ENCODE results near the gene ZNF804A. TPM values are rescaled to one million over a fixed set of nuclear protein-coding genes. Genes with fewer than 3 reads are reported as not detected.
A peak's percentile ranks its signal among the peaks of the same experiment; 100 is the strongest.

The ZNF804A gene
- total RNA-seq: not detected
- not detected for polyA plus RNA-seq
- total RNA-seq: 0 to 0.09 (median 0) reads per million in 6 experiments

DNA sequence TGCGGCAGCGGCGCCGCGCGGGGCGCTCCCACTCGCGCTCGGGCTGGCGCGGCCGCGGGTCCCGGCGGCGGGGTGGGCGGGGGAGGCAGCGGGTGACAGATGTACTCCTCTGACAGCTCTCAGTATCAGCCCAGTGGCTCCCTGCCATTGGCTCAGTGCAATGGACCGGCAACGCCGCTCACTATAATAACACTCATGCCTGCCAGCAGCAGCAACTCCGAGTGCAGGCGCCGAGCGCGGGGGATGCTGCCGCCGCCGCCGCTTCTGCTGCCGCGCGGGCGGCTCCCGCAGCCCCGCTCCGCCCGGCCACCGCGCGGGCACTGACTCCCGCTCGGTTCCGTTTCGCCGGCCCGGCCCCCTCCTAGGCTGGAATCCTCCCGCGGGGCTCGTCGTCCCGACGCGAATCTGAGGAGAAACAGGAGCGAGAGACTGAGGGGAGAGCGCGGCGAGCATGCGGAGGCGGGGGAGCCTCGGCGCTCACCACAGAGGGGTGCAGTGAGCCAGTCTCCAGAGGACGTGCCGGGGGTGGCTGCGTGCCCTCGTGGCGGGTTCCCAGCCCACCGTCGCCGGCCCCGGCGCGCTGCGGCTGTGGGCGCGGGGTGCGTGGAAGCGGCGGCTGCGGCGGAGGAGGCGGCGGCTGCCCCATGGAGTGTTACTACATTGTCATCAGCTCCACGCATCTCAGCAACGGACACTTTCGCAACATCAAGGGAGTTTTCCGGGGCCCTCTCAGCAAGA, at the start of gene ZNF804A:
Gene ZNF804A, plus strand, starts transcription at position 214 of the 738 bp plus-strand sequence. Its CDS starts 431 bp downstream, at position 645.
- peaks cover 0 to 9% (median 0%) of the 10 kb centered on the region in 9 donors for H3K9me3 Mint-ChIP-seq
- POLR2A ChIA-PET: no interaction called here
- DNase-seq (peak in 1 of 10 donors; percentile 58), ATAC-seq (peak; percentile 53 to 63)
- H3K27ac Mint-ChIP-seq: peak within 1 kb of the TSS in 1 of 10 donors; percentile 5
- peaks cover 4 to 24% (median 16%) of the 10 kb centered on the region in 4 donors for H3K4me1 Mint-ChIP-seq
- H3K27me3 Mint-ChIP-seq: peaks cover 25 to 57% (median 33%) of the 10 kb centered on the region in 5 donors
- peak within 1 kb of the TSS; percentile 25 to 79 (median 63) for H3K4me3 Mint-ChIP-seq
- H3K36me3 Mint-ChIP-seq: peaks cover 0 to 9% (median 3%) of the 10 kb centered on the region in 3 donors

- POLR2A ChIA-PET: no interaction called here
- Mint-ChIP-seq H3K36me3 (no peaks in the 10 kb centered on the region), H3K27ac (no peak overlapping the region), H3K9me3 (peaks cover 0 to 4% (median 0%) of the 10 kb centered on the region in 9 donors), H3K27me3 (no peaks in the 10 kb centered on the region), H3K4me3 (no peak overlapping the region), H3K4me1 (no peaks in the 10 kb centered on the region)
- ATAC-seq: no peak
- no peak for DNase-seq
These were observed 49.2 kb upstream of the ZNF804A start for GRCh38 chr2:184549153-184549552.

GRCh38 chr2:184551626-184552025, 46.7 kb upstream of the ZNF804A start:
- Mint-ChIP-seq H3K4me3 (no peak overlapping the region), H3K27ac (no peak overlapping the region), H3K27me3 (no peaks in the 10 kb centered on the region), H3K36me3 (no peaks in the 10 kb centered on the region), H3K9me3 (peaks cover 0 to 6% (median 0%) of the 10 kb centered on the region in 9 donors), H3K4me1 (no peaks in the 10 kb centered on the region)
- POLR2A ChIA-PET: no interaction called here
- ATAC-seq (no peak), DNase-seq (no peak)

DNA sequence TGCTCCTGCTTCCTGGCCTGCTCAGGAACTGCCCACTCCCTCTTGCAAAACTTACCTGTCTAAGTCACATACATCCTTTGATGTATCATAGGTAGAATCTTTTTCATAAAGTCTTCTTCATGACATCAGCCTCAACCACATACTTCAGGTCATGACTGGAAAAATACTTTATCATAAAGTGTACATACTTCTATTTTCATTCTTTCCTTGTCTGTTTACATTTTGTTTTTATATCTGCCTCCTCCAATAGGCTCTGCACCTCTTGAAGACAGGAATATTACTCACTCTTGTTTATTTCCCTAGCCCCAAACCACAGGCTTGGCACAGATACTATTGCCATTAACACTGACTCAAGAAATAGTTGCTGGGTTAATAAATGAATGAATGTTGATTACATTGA, 43.6 kb upstream of the ZNF804A start:
- Mint-ChIP-seq H3K4me3 (no peak overlapping the region), H3K27me3 (no peaks in the 10 kb centered on the region), H3K27ac (no peak overlapping the region), H3K9me3 (peaks cover 0 to 12% (median 0%) of the 10 kb centered on the region in 9 donors), H3K36me3 (no peaks in the 10 kb centered on the region), H3K4me1 (no peaks in the 10 kb centered on the region)
- no peak for ATAC-seq
- DNase-seq: no peak
- POLR2A ChIA-PET: no interaction called here

GRCh38 chr2:184555352-184555751, 43.0 kb upstream of the ZNF804A start:
- Mint-ChIP-seq H3K4me3 (no peak overlapping the region), H3K27ac (no peak overlapping the region), H3K27me3 (no peaks in the 10 kb centered on the region), H3K9me3 (peaks cover 0 to 12% (median 0%) of the 10 kb centered on the region in 9 donors), H3K36me3 (no peaks in the 10 kb centered on the region), H3K4me1 (no peaks in the 10 kb centered on the region)
- DNase-seq: no peak
- ATAC-seq: no peak
- POLR2A ChIA-PET: no interaction called here

DNA sequence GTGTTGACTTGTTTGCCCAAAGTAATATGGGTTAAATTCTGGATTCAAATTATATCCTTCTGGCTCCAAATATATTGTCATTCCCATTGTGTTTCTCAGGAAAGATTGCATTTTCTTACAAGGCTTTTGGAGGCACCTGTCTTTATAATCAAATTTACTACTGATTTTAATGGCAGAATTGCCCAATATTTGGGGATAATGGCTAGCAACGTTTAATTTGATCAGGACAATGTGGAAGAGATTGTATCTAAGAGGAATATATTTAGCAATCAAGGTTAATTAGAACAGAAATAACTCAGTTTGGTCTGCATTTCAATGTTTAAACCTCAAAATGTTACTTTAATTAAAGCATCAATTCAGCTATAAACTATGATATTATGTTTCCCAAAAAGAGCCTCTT, 41.7 kb upstream of the ZNF804A start:
- DNase-seq: no peak
- ATAC-seq: no peak
- H3K4me1 Mint-ChIP-seq: no peaks in the 10 kb centered on the region
- no peaks in the 10 kb centered on the region for H3K27me3 Mint-ChIP-seq
- H3K9me3 Mint-ChIP-seq: peaks cover 0 to 12% (median 3%) of the 10 kb centered on the region in 9 donors
- no peaks in the 10 kb centered on the region for H3K36me3 Mint-ChIP-seq
- no peak overlapping the region for H3K4me3 Mint-ChIP-seq
- no peak overlapping the region for H3K27ac Mint-ChIP-seq
- POLR2A ChIA-PET: no interaction called here

DNA sequence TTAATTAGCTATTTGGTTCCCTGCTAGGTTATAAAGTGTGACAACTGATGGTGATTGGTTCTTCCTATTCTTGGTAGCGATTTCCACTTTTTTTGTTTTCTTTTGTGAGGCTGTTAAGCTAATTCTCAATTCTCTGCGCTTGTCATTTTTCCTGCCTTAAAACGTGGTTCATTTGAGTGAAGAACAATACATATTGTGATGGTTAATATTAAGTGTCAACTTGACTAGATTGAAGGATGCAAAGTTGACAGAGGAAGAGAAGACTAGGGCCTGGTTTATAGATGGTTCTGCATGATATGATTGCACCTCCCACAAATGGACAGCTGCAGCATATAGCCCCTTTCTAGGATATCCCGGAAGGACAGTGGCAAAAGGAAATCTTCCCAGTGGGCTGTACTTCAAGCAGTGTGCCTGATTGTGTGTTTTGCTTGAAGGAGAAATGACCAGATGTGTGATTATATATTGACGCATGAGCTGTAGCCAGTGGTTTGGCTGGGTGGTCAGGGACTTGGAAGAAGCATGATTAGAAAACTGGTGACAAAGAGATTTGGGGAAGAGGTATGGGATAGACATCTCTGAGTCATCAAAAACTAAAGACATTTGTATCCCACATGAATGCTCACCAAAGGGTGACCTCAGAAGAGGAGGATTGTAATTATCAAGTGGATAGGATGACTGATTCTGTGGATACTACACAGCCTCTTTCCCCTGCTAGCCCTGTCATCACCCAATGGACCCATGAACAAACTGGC, 39.4 kb upstream of the ZNF804A start:
- no peak overlapping the region for H3K4me3 Mint-ChIP-seq
- POLR2A ChIA-PET: no interaction called here
- no peaks in the 10 kb centered on the region for H3K36me3 Mint-ChIP-seq
- H3K9me3 Mint-ChIP-seq: peaks cover 0 to 12% (median 6%) of the 10 kb centered on the region in 9 donors
- no peaks in the 10 kb centered on the region for H3K4me1 Mint-ChIP-seq
- ATAC-seq: no peak
- no peaks in the 10 kb centered on the region for H3K27me3 Mint-ChIP-seq
- no peak for DNase-seq
- no peak overlapping the region for H3K27ac Mint-ChIP-seq

- Mint-ChIP-seq H3K36me3 (no peaks in the 10 kb centered on the region), H3K9me3 (peaks cover 0 to 12% (median 2%) of the 10 kb centered on the region in 9 donors), H3K27ac (no peak overlapping the region), H3K27me3 (no peaks in the 10 kb centered on the region), H3K4me3 (no peak overlapping the region), H3K4me1 (no peaks in the 10 kb centered on the region)
- no peak for DNase-seq
- POLR2A ChIA-PET: no interaction called here
- ATAC-seq: no peak
These were observed 37.7 kb upstream of the ZNF804A start for GRCh38 chr2:184560603-184561002.

- Mint-ChIP-seq H3K4me3 (no peak overlapping the region), H3K4me1 (no peaks in the 10 kb centered on the region), H3K36me3 (no peaks in the 10 kb centered on the region), H3K27me3 (no peaks in the 10 kb centered on the region), H3K27ac (no peak overlapping the region), H3K9me3 (peaks cover 0 to 12% (median 2%) of the 10 kb centered on the region in 9 donors)
- ATAC-seq (no peak), DNase-seq (no peak)
- POLR2A ChIA-PET: no interaction called here
These were observed 35.8 kb upstream of the ZNF804A start for GRCh38 chr2:184562532-184562931.

GRCh38 chr2:184564092-184564491, 34.2 kb upstream of the ZNF804A start:
- no peaks in the 10 kb centered on the region for H3K36me3 Mint-ChIP-seq
- H3K27me3 Mint-ChIP-seq: no peaks in the 10 kb centered on the region
- ATAC-seq (no peak), DNase-seq (no peak)
- peaks cover 0 to 10% (median 2%) of the 10 kb centered on the region in 9 donors for H3K9me3 Mint-ChIP-seq
- H3K4me1 Mint-ChIP-seq: no peaks in the 10 kb centered on the region
- H3K4me3 Mint-ChIP-seq: no peak overlapping the region
- POLR2A ChIA-PET: no interaction called here
- H3K27ac Mint-ChIP-seq: no peak overlapping the region

DNA sequence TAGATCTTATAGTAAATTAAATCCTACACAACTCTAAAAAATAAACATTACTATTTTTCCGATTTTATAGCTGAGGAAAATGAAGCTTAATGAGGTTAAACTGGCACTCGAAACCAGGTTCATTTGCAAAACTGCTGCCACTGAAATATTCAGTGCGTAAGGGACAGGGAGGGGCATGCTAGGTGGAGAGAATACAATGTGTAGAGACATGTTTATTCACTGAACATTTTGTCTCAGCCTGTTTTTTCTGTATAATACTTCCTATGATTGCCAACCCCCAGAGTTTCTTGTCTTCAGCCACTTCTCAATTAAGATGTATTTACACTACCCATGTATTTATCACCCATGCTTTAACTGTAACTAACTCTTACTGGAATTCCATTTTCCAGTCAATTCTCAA, 31.6 kb upstream of the ZNF804A start:
- Mint-ChIP-seq H3K9me3 (peaks cover 0 to 11% (median 0%) of the 10 kb centered on the region in 9 donors), H3K27me3 (no peaks in the 10 kb centered on the region), H3K4me1 (no peaks in the 10 kb centered on the region), H3K4me3 (no peak overlapping the region), H3K27ac (no peak overlapping the region), H3K36me3 (no peaks in the 10 kb centered on the region)
- ATAC-seq (no peak), DNase-seq (no peak)
- POLR2A ChIA-PET: no interaction called here

DNA sequence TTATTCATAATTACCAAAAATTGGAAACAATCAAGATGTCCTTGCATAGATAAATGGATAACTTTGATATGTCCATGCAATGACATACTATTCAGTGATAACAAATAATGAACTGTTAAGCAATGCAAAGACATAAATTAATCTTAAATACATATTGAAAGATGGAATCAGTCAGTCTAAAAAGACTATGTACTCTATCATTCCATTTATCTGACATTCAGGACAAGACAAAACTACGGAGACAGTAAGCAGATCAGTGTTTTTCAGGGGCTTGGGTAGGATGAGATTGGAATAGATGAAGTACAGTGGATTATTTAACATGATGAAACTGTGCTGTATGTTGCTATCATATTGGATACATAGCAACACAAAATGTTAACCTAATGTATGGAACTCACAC, 21.3 kb upstream of the ZNF804A start:
- POLR2A ChIA-PET: no interaction called here
- ATAC-seq: no peak
- Mint-ChIP-seq H3K9me3 (peaks cover 0 to 16% (median 2%) of the 10 kb centered on the region in 9 donors), H3K4me3 (no peak overlapping the region), H3K4me1 (no peaks in the 10 kb centered on the region), H3K27ac (no peak overlapping the region), H3K27me3 (no peaks in the 10 kb centered on the region), H3K36me3 (no peaks in the 10 kb centered on the region)
- DNase-seq: no peak

- H3K36me3 Mint-ChIP-seq: no peaks in the 10 kb centered on the region
- ATAC-seq (no peak), DNase-seq (no peak)
- no peak overlapping the region for H3K4me3 Mint-ChIP-seq
- H3K27ac Mint-ChIP-seq: no peak overlapping the region
- no peaks in the 10 kb centered on the region for H3K27me3 Mint-ChIP-seq
- POLR2A ChIA-PET: no interaction called here
- H3K4me1 Mint-ChIP-seq: no peaks in the 10 kb centered on the region
- H3K9me3 Mint-ChIP-seq: peaks cover 0 to 16% (median 2%) of the 10 kb centered on the region in 9 donors
These were observed 20.6 kb upstream of the ZNF804A start for GRCh38 chr2:184577743-184578142.
